CD14-positive monocyte (primary cell): ENCODE measurements around the gene BEND7. TPM values are rescaled to one million over a fixed set of nuclear protein-coding genes. Genes with fewer than 3 reads are reported as not detected.

ENCODE experiments used
- DNase-seq, 3 donors: peaks; one replicate each; pipeline ENCODE4 v3.0.0-alpha.2; 2011 to 2022
- H2AFZ ChIP-seq: 2 replicates; pipeline ENCODE4 v1.6.0; 2012; ENCODE audit warnings: mild to moderate bottlenecking, low read depth, low read length, inconsistent platforms; ENCODE audit not compliant: insufficient read depth, poor library complexity, severe bottlenecking
- H3K27ac ChIP-seq, 2 donors: 1 replicate in 1 of 2; 2 replicates in 1 of 2; pipeline ENCODE4 v1.5.1; 2012 to 2013; ENCODE audit warnings: low read length in 2 of 2, control low read depth in 1 of 2, inconsistent platforms in 1 of 2, low read depth in 1 of 2, mild to moderate bottlenecking in 1 of 2
- H3K27me3 ChIP-seq, 2 donors: one replicate each; pipeline versions ENCODE4 v1.6.0 to v1.6.1; 2011 to 2013; ENCODE audit warnings: low read length in 2 of 2; ENCODE audit not compliant: control insufficient read depth in 2 of 2, insufficient read depth in 2 of 2
- H3K36me3 ChIP-seq, 2 donors: replicated peaks in 1 of 2; 1 replicate in 1 of 2; 2 replicates in 1 of 2; pipeline versions ENCODE4 v1.5.1 to v1.6.1; 2012 to 2013; ENCODE audit warnings: low read length in 2 of 2, control low read depth in 1 of 2, inconsistent platforms in 1 of 2, mild to moderate bottlenecking in 1 of 2; ENCODE audit not compliant: insufficient read depth in 2 of 2, control insufficient read depth in 1 of 2
- H3K4me1 ChIP-seq, 2 donors: 1 replicate in 1 of 2; 2 replicates in 1 of 2; pipeline versions ENCODE4 v1.5.1 to v1.6.1; 2012 to 2013; ENCODE audit warnings: low read length in 2 of 2, control low read depth in 1 of 2, inconsistent platforms in 1 of 2, mild to moderate bottlenecking in 1 of 2, moderate library complexity in 1 of 2; ENCODE audit not compliant: insufficient read depth in 2 of 2, control insufficient read depth in 1 of 2
- H3K4me2 ChIP-seq: replicated peaks from 2 replicates; pipeline ENCODE3; 2012; ENCODE audit warnings: low read length, moderate library complexity, mild to moderate bottlenecking; ENCODE audit not compliant: poor library complexity, severe bottlenecking; ENCODE audit errors: extremely low read depth
- H3K4me3 ChIP-seq, 3 experiments: fragments of 200-600 bp in 1 of 3; sonication (generic) in 1 of 3; replicated peaks in 1 of 3; 1 replicate in 2 of 3; 2 replicates in 1 of 3; pipeline ENCODE4 v1.5.1; 2011 to 2013; ENCODE audit warnings: low read length in 3 of 3, mild to moderate bottlenecking in 3 of 3, control low read depth in 2 of 3, low read depth in 2 of 3, inconsistent platforms in 1 of 3, moderate library complexity in 1 of 3
- H3K79me2 ChIP-seq: 2 replicates; pipeline ENCODE4 v1.6.0; 2012; ENCODE audit warnings: mild to moderate bottlenecking, control low read depth, inconsistent platforms, low read length, moderate library complexity; ENCODE audit not compliant: insufficient read depth
- H3K9ac ChIP-seq: 2 replicates; pipeline ENCODE4 v1.6.0; 2017; ENCODE audit warnings: low read length, mild to moderate bottlenecking; ENCODE audit not compliant: insufficient read depth, poor library complexity, severe bottlenecking
- H3K9me3 ChIP-seq, 2 donors: replicated peaks in 1 of 2; 1 replicate in 1 of 2; 2 replicates in 1 of 2; pipeline versions ENCODE4 v1.5.1 to v1.6.1; 2012 to 2013; ENCODE audit warnings: low read length in 2 of 2, control low read depth in 1 of 2; ENCODE audit not compliant: control insufficient read depth in 1 of 2, insufficient read depth in 1 of 2
- H4K20me1 ChIP-seq: 2 replicates; pipeline ENCODE4 v1.6.0; 2012; ENCODE audit warnings: mild to moderate bottlenecking, low read length, control low read depth, moderate library complexity; ENCODE audit not compliant: insufficient read depth
- H3K27ac Mint-ChIP-seq, 7 donors: one replicate each; pipeline ENCODE4 v1.8.0; 2020; ENCODE audit warnings: mild to moderate bottlenecking in 7 of 7, mixed read lengths in 7 of 7, moderate library complexity in 6 of 7, inconsistent platforms in 2 of 7
- H3K27me3 Mint-ChIP-seq, 3 donors: one replicate each; pipeline ENCODE4 v1.8.0; 2021 to 2022; ENCODE audit warnings: low read depth in 3 of 3, mild to moderate bottlenecking in 3 of 3, mixed read lengths in 3 of 3, moderate library complexity in 3 of 3, inconsistent platforms in 1 of 3
- H3K36me3 Mint-ChIP-seq, 2 donors: one replicate each; pipeline ENCODE4 v1.8.0; 2020; ENCODE audit warnings: mixed read lengths in 2 of 2, inconsistent platforms in 1 of 2, mild to moderate bottlenecking in 1 of 2
- H3K4me1 Mint-ChIP-seq: one replicate; pipeline ENCODE4 v1.8.0; 2020; ENCODE audit warnings: mild to moderate bottlenecking, mixed read lengths
- H3K4me3 Mint-ChIP-seq, 2 donors: one replicate each; pipeline ENCODE4 v1.8.0; 2020; ENCODE audit warnings: mild to moderate bottlenecking in 2 of 2, mixed read lengths in 2 of 2, moderate library complexity in 1 of 2
- H3K9me3 Mint-ChIP-seq, 7 donors: one replicate each; pipeline ENCODE4 v1.8.0; 2020 to 2022; ENCODE audit warnings: mixed read lengths in 7 of 7, mild to moderate bottlenecking in 6 of 7, moderate library complexity in 6 of 7, inconsistent platforms in 2 of 7
- WGBS: methylation state at CpG from one replicate; pipeline ENCODE4 v1.1.5; 2013; ENCODE audit warnings: missing lambda C conversion rate; ENCODE audit not compliant: insufficient coverage; 5-methylcytosine and 5-hydroxymethylcytosine counted together
- intact Hi-C, 2 donors: fragments of 100-400 bp; cut with micrococcal nuclease; formaldehyde crosslinking; loops; one replicate each; pipeline versions ENCODE4 v1.15.0 to v1.15.1; 2023
- polyA plus RNA-seq, 3 donors: library from polyadenylated mRNA; depleted of rRNA in 1 of 3; unstranded in 2 of 3; stranded (reverse) in 1 of 3; fragments of 300-500 nt in 2 of 3; fragments of >200 nt in 1 of 3; fragmentation: Illumina TruSeq in 2 of 3; gene quantifications; 1 replicate in 2 of 3; 2 replicates in 1 of 3; pipeline ENCODE4 v1.2.3, GENCODE V29; 2012 to 2021
- TF ChIP-seq, protein P1 (sequence below): fragments of 200-600 bp; IDR thresholded peaks from one replicate; pipeline ENCODE4 v1.8.0; 2022; ENCODE audit warnings: antibody characterized with exemption, mild to moderate bottlenecking

Gene BEND7
- polyA plus RNA-seq, 3 donors: 0.65 TPM; not detected in 2

DNA sequence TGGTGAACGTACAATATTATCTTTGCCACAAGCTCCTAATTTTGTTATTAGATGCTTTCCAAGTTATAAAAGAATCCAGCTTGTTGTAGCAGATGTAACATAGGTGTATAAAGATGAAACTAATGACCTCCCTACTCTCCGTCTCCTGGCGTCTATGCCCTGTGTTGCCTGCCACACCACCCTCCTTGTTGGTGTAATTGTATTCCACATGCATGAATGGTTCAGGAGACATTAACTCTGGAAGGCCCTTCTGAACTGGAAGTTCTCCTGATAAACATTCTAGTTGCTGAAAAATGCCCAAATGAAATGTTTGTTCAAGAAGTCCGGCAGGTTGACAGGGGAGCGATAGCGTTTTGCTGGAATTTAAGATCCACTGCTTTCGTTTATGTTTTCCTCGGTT, 126.8 kb downstream of the BEND7 start:
- Histone ChIP-seq H3K79me2 (no peaks in the 10 kb centered on the region), H3K9ac (no peak overlapping the region), H3K36me3 (no peaks in the 10 kb centered on the region), H3K9me3 (no peaks in the 10 kb centered on the region), H2AFZ (no peak overlapping the region), H3K4me2 (no peak overlapping the region), H3K27me3 (no peaks in the 10 kb centered on the region), H3K4me1 (no peaks in the 10 kb centered on the region), H4K20me1 (no peaks in the 10 kb centered on the region), H3K4me3 (no peak overlapping the region), H3K27ac (no peak overlapping the region)
- no peak for DNase-seq
- no peak overlapping the region for H3K4me3 Mint-ChIP-seq
- no peaks in the 10 kb centered on the region for H3K4me1 Mint-ChIP-seq
- peaks cover 4 to 7% (median 5%) of the 10 kb centered on the region in 3 donors for H3K27me3 Mint-ChIP-seq
- H3K27ac Mint-ChIP-seq: no peak overlapping the region
- WGBS: 97% methylated on average over 5 of the region's 8 CpGs
- no peaks in the 10 kb centered on the region for H3K36me3 Mint-ChIP-seq
- intact Hi-C loops: no loop called here
- peaks cover 0 to 6% (median 2%) of the 10 kb centered on the region in 7 donors for H3K9me3 Mint-ChIP-seq
- TF ChIP-seq, protein P1, sequence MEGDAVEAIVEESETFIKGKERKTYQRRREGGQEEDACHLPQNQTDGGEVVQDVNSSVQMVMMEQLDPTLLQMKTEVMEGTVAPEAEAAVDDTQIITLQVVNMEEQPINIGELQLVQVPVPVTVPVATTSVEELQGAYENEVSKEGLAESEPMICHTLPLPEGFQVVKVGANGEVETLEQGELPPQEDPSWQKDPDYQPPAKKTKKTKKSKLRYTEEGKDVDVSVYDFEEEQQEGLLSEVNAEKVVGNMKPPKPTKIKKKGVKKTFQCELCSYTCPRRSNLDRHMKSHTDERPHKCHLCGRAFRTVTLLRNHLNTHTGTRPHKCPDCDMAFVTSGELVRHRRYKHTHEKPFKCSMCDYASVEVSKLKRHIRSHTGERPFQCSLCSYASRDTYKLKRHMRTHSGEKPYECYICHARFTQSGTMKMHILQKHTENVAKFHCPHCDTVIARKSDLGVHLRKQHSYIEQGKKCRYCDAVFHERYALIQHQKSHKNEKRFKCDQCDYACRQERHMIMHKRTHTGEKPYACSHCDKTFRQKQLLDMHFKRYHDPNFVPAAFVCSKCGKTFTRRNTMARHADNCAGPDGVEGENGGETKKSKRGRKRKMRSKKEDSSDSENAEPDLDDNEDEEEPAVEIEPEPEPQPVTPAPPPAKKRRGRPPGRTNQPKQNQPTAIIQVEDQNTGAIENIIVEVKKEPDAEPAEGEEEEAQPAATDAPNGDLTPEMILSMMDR: no peak

DNA sequence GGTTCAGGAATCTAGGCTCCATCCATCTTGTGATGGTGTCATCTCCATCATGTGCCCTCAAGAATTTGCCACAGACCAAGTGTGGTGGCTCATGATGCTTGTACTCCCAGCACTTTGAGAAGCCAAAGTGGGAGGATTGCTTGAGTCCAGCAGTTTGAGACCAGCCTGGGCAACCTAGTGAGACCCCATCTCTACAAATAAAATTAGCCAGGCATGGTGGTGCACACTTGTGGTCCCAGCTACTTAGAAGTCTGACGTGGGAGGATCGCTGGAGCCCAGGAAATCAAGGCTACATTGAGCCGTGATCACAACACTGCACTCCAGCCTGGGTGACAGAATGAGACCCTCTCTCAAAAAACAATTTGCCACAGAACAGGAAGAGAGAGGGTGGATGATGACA, 127.7 kb downstream of the BEND7 start:
- TF ChIP-seq, protein P1: no peak
- no peak overlapping the region for H2AFZ ChIP-seq
- no peaks in the 10 kb centered on the region for H3K27me3 ChIP-seq
- no peaks in the 10 kb centered on the region for H3K36me3 ChIP-seq
- no peak for DNase-seq
- Mint-ChIP-seq H3K9me3 (peaks cover 0 to 7% (median 2%) of the 10 kb centered on the region in 7 donors), H3K27ac (peak overlapping the region in 1 of 7 donors; percentile 69), H3K36me3 (no peaks in the 10 kb centered on the region), H3K4me1 (no peaks in the 10 kb centered on the region), H3K27me3 (peaks cover 4 to 7% (median 6%) of the 10 kb centered on the region in 3 donors), H3K4me3 (no peak overlapping the region)
- no peak overlapping the region for H3K27ac ChIP-seq
- H3K79me2 ChIP-seq: no peaks in the 10 kb centered on the region
- no peak overlapping the region for H3K4me2 ChIP-seq
- H3K9ac ChIP-seq: no peak overlapping the region
- intact Hi-C loops: no loop called here
- no peaks in the 10 kb centered on the region for H4K20me1 ChIP-seq
- H3K4me3 ChIP-seq: no peak overlapping the region
- H3K9me3 ChIP-seq: no peaks in the 10 kb centered on the region
- WGBS: no CpG with 5 or more reads among the region's 3 CpGs
- no peaks in the 10 kb centered on the region for H3K4me1 ChIP-seq
